DMS53 treated with DMSO at 0.1 percent for 48 hours (cell line): Measurements from ENCODE around the gene TCF23.
"Not testable (repeated sequence)": the region's sequence is repeated elsewhere in the genome, so short reads cannot be mapped to it uniquely, and the experiment has no call there.

Experiments
- DNase-seq: peaks from one replicate; lab custom pipeline; 2025; ENCODE audit not compliant: unreplicated experiment; lab: John Stamatoyannopoulos, UW

The TCF23 gene

DNA sequence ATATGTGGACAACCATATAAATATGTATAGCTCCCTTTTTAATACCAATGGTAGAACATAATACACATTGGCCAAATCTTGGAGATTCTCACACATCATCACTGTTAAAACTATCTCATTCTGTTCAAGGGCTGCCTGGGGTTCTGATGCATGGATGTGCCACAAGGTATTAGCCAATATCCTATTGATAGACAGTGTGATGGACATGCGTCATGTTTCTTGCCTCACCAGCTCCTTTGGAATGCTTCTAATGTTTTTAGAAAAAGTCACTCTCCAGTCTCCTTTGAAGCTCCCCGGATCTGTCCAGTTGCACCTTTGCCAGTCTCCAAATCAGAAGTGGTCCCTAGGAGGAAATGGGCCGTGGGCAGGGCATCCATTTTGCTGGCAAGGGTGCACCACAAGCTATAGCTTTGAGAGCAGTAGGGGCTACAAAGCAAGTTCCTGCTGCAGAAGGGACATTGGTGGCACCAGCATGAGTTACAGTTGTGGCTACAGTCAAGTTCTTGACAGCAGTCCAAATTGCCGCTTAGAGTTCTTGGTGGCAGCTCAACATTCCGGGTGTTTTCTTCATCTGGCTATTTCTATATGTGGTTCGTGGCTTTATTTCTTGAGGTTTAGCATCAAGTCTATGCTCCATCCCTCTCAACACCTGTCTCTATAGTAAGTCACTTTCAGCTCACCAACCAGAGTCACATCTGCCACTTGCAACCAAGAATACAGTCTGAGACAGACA, 38.0 kb downstream of the TCF23 start:
- DNase-seq, result no peak

DNA sequence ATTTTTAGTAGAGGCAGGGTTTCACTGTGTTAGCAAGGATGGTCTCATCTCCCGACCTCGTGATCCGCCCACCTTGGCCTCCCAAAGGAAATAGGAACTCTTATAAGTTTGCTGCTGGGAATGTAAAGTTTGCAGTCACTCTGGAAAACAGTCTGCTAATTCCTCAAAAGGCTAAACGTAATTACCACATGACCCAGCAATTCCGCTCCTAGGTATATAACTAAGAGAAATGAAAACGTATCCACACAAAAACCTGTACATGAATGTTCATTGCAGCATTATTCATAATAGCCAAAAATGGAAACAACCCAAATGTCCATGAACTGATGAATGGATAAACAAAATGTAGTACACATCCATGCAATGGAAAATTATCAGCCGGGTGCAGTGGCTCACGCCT, 41.2 kb downstream of the TCF23 start:
- DNase-seq, result no peak

DNA sequence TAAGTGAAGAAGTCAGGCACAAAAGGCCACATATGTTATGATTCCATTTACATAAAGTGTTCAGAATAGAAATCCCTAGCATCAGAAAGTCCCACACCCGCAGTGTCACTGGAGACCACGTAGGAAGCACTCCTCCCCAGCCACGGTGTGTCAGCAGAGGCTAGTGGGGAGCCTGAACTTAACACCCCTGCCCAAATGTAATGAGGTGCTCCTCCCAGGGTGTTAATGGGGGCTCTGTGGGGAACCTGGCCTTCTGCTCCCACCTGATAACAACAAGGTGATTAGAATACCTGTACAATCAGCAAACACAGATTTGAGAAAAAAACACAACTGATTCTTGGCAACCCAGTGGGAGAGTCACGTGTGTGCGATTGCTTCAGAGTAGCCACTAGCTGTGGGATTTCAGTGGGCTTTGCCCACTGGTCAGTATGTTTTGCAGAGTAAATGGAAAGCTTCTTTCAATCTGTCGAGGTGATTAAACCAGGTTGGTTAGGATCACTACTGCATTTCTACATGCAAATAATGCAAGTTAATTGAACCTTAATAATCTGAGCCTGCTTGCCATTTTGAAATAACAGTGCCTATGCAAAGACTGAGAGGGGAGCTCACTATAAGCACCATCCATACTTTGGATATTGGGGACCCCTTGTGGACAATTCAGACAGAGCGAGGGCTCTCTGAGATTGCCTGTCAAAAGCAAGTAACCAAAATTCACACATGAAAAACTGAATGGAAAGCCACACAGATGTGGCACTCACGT, 42.4 kb downstream of the TCF23 start:
- DNase-seq, result no peak

DNA sequence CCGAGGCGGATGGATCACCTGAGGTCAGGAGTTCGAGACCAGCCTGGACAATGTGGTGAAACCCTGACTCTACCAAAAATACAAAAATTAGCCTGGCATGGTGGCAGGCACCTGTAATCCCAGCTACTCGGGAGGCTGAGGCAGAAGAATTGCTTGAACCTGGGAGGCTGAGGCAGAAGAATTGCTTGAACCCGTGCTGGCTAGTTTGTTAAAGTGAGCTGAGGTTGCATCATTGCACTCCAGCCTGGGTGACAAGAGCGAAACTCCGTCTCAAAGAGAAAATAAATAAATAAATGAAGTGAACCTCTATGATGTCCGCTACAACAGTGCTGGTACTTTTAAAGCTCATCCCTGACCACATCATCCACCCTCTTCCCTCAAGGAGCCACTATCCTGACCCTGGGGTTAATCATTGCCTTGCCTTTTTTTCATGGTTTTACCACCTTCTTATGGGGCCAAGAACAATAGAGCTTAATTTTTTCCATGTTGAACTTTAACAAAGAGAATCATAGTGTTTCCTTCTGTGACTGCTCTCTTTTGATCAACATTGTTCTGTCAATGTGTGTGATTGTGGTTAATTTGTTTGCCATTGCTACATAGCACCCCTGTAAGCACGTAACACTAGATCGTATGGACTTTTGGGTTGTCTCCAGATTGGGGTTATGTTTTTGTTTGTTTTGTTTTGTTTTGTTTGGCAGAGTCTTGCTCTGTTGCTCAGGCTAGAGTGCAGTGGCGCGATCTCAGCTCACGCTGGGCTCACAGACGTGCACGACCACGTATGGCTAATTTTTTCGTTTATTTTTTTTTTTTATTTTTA, 45.9 kb downstream of the TCF23 start:
- DNase-seq, result no peak

DNA sequence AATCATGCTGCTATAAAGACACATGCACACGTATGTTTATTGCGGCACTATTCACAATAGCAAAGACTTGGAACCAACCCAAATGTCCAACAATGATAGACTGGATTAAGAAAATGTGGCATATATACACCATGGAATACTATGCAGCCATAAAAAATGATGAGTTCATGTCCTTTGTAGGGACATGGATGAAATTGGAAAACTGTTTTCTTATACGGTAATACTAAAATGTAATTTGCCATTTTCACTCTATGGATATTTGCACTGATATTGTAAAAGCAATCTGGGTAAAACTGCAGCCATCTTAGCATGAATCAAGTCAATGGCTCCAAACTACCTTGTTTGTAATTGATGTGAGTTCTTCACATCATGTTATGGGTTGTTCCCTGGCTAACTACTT, 47.0 kb downstream of the TCF23 start:
- DNase-seq, result not testable (repeated sequence)

DNA sequence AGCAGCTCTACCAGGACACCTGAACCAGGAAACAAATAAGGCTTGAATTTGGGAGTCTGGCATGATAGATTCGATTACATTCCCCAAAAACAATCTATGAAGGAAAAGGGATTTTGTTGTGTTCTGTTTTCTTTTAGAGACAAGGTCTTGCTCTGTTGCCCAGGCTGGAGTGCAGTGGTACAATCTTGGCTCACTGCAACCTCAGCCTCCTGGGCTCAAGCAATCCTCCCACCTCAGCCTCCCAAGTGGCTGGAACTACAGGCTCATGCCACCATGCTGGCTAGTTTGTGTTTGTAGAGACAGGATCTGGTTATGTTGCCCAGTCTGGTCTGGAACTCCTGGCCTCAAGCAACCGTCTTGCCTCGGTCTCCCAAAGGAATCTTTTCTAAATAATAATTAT, 49.3 kb downstream of the TCF23 start:
- DNase-seq, result not testable (repeated sequence)

DNA sequence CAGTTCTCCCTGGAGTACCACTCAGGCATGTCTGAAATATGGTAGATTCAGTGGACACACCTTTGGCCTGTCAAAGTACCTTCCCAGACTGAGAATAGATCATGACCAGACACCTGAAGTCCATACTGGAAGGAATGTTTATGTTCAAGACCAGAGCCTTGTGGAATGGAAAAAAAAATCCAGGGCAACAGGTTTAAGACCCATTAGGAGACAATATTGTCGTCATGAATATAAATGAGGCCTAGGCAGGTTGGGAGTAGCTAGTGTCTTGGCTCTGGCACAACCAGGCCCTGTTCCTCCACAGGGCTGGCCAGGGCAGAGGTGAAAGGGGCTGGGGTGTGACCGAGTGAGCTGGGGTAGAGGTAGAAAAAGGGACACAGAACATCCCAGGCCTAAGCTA, 49.8 kb downstream of the TCF23 start:
- no peak for DNase-seq

DNA sequence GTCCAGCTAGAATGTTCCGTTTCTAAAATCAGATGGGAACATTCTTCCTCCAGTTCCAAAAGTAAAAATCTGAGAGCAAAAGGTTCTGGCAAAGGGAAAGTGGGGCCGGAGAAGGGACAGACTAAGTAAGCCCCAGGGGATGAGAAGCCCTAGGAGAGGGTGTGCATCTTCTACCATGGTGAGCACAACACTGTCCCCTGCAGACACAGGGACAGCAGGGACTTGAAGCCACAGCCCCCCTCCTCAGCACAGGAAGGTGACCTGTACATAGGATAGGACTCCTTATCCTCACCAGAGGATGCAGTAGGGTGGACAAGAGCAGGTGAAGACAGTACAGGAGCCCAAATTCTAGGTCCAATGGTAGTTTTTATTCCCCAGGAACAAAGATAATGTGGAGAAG, 50.4 kb downstream of the TCF23 start:
- DNase-seq, result no peak

DNA sequence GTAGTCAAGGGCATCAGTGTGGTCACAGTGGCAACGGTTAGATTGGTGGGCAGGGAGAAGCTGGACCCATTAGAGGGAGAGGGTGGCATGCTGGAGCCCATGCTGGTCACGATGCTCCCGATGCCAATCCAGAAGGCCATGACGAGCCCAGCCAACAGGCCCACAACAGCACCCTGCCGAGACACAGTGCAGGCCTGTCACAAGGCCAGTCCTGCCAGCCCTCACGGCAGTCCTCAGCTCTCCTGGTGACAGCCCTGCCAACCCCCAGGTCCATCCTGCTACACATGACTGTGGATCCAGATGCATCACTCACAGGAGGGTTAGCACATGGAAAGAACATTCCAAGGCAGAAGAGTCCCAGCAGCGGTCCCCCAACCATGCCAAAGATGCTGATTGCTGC, 52.9 kb downstream of the TCF23 start:
- no peak for DNase-seq

DNA sequence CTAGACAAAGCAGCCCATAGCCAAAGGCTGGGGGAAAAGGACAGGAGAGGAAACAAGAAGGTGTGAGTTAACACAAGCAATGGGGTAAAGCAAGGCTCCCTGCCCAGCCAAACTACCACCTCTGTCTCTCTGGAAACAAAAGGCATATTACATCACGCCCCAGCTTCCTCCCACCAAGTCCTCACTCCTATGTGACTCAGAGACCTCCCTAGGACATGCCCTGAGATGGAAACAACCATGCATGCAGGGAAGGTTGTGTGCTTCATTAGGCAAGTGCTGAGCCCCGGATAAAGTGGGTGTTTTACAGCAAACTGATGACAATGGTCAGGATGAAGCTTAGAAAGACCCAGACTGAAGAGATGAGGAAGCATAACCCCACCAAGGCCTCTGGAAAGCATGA, 54.0 kb downstream of the TCF23 start:
- DNase-seq, result no peak

DNA sequence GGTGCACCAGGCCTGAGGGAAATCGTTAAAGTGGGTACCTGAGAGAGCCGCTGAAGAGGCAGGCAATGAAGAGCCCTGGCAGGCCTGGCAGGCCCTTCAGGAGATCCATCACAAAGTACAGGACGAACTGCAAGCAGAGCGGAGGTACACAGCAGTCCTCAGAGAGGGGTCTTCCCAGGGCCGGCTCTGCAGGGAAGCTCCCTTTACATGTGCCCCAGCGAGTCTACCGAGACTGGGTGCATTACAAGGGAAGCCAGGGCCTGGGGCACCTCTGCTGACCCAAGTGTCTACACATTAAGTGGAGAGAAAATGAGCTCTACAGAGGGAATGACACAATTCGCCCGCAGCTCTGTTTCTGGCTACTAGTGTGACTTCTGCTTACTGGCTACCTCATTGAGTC, 54.9 kb downstream of the TCF23 start:
- no peak for DNase-seq

DNA sequence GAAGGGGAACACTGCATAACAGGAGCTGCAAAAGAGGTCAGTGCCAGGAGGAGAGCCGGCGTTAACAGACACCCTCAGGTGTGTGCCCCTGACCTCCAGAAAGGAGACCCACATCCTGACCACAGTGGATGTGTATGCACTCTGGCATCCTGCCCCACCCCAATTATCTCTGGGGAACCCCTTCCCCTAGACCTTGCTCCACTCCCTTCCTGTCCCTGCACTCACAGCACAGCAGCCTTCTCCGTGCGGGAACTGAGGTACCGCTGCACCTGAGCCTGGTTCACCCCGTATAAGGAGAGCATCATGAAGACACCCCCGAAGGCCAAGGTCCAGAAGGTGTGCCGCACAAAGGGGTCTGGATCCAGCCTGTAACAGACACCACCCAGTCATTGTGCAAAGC, 55.8 kb downstream of the TCF23 start:
- no peak for DNase-seq

DNA sequence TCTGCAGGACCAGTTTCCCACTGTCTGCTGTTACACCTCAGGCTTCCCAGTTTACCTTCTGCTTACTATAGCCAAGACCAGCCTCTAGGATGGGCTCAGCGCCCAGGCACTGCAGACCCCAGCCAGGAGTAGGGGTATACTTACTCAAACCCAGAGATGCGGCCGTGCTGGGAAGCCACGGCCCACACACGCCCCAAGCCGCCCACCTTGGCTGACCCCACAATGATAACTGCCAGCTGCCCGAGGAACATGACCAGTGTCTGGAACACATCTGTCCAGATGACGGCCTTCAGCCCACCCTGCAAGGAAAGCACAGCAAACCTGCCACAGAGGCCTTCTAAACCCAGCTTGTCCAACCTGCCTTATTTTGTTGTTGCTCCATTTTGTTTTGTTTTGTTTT, 56.4 kb downstream of the TCF23 start:
- no peak for DNase-seq

DNA sequence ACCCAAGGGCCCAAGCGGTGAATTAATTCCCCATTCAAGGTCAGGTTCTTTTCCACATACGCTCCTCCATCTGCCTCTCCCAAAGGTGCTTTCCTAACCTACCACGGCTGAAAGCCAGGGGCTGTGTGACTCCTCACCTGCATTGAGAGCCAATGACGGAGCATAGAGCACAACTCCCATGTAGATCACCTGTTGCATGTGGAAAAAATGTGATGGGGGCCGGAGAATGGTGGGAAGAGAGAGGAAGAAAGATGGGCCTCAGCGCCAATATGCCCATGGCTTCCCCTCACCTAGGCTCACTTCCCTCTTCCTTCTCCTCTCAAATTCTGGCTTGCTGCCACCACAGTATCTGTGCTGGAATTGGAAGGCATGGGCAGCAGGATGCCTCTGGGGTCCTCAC, 57.5 kb downstream of the TCF23 start:
- no peak for DNase-seq
